Testis (tissue), 2 donors: ENCODE results near the gene RANBP9.

Experiments used
- CTCF ChIP-seq, 3 experiments: fragments of 450-650 bp in 2 of 3; fragments of 200-600 bp in 1 of 3; sonication (generic) in 1 of 3; IDR thresholded peaks; one replicate each; pipeline ENCODE4 v1.5.1; 2016 to 2019; ENCODE audit warnings: antibody characterized with exemption in 3 of 3, mild to moderate bottlenecking in 2 of 3, moderate library complexity in 1 of 3
- POLR2A ChIP-seq: fragments of 450-650 bp; IDR thresholded peaks from one replicate; pipeline ENCODE4 v1.6.1; 2017; ENCODE audit warnings: antibody characterized with exemption, mild to moderate bottlenecking, moderate library complexity

- no peak for TF ChIP-seq CTCF (IDR thresholded peaks at IDR 0.05)
- no peak for TF ChIP-seq POLR2A
These were observed 29.3 kb downstream of the RANBP9 start for GRCh38 chr6:13682346-13682745.
